Measurements from ENCODE around the gene RNF11.

DNA sequence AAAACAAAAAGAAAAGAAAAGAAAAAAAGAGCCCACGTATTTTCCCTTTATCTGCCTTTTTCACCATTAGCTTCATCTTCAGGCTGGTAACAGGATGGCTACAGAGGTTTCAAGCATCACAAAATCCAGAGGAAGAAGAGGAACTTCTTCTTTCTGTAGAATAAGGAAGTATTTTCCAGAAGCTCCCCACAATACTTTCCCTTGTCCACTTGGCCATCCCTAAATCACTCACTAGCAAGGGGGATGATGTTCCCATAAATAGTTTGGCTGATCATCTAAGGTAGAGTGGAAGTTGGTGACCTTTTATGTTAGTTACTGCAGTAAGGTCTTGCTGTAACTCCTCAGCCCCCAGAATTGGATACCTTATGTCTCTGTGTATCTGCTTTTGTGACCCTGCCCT lies 45.1 kb upstream of the RNF11 start:
- TF ChIP-seq POLR2AphosphoS5 (IDR thresholded peaks at IDR 0.05; ENCODE audit: low read depth, low read length): no peak
- TF ChIP-seq TAF1 (IDR thresholded peaks at IDR 0.05; ENCODE audit: borderline replicate concordance, low read depth, low read length): no peak
- TF ChIP-seq POLR2A (IDR thresholded peaks at IDR 0.05; ENCODE audit: low read depth, low read length): no peak
